ENCODE measurements around the gene RUNX3.
A peak's percentile ranks its signal among the peaks of the same experiment; 100 is the strongest.
"Not testable (repeated sequence)": the region's sequence is repeated elsewhere in the genome, so short reads cannot be mapped to it uniquely, and the experiment has no call there.

Gene RUNX3

GRCh38 chr1:24914226-24915069 lies 15.6 kb downstream of the RUNX3 start:
- DNase-seq (ENCODE audit: low read depth in 1 of 2, low spot score in 1 of 2): no peak

- DNase-seq (ENCODE audit: low read depth in 1 of 2, low spot score in 1 of 2): no peak
Observed at GRCh38 chr1:24913616-24914225, 16.4 kb downstream of the RUNX3 start.

- DNase-seq (ENCODE audit: low read depth in 1 of 2, low spot score in 1 of 2): no peak
Observed at GRCh38 chr1:24913274-24913604, 16.8 kb downstream of the RUNX3 start.

- DNase-seq (ENCODE audit: low read depth in 1 of 2, low spot score in 1 of 2): no peak
Observed at GRCh38 chr1:24912376-24913273, 17.5 kb downstream of the RUNX3 start.

GRCh38 chr1:24911651-24912155 lies 18.4 kb downstream of the RUNX3 start:
- DNase-seq (ENCODE audit: low read depth in 1 of 2, low spot score in 1 of 2): no peak

GRCh38 chr1:24910751-24911650 lies 19.1 kb downstream of the RUNX3 start:
- DNase-seq (ENCODE audit: low read depth in 1 of 2, low spot score in 1 of 2): peak; percentile 26 to 55

GRCh38 chr1:24910210-24910609 lies 19.9 kb downstream of the RUNX3 start:
- no peak for DNase-seq (ENCODE audit: low read depth in 1 of 2, low spot score in 1 of 2)

- DNase-seq (ENCODE audit: low read depth in 1 of 2, low spot score in 1 of 2): no peak
Observed at GRCh38 chr1:24909388-24909898, 20.6 kb downstream of the RUNX3 start.

- no peak for DNase-seq (ENCODE audit: low read depth in 1 of 2, low spot score in 1 of 2)
Observed at GRCh38 chr1:24908591-24909259, 21.4 kb downstream of the RUNX3 start.

- not testable (repeated sequence) for DNase-seq (ENCODE audit: low read depth in 1 of 2, low spot score in 1 of 2)
Observed at GRCh38 chr1:24907587-24908294, 22.3 kb downstream of the RUNX3 start.

- DNase-seq (ENCODE audit: low read depth in 1 of 2, low spot score in 1 of 2): no peak
Observed at GRCh38 chr1:24906760-24907490, 23.2 kb downstream of the RUNX3 start.

GRCh38 chr1:24905979-24906720 lies 23.9 kb downstream of the RUNX3 start:
- DNase-seq (ENCODE audit: low read depth in 1 of 2, low spot score in 1 of 2): no peak

- no peak for DNase-seq (ENCODE audit: low read depth in 1 of 2, low spot score in 1 of 2)
Observed at GRCh38 chr1:24905355-24905978, 24.6 kb downstream of the RUNX3 start.

GRCh38 chr1:24904731-24905354 lies 25.2 kb downstream of the RUNX3 start:
- no peak for DNase-seq (ENCODE audit: low read depth in 1 of 2, low spot score in 1 of 2)

GRCh38 chr1:24903955-24904730 lies 25.9 kb downstream of the RUNX3 start:
- no peak for DNase-seq (ENCODE audit: low read depth in 1 of 2, low spot score in 1 of 2)

- DNase-seq (ENCODE audit: low read depth in 1 of 2, low spot score in 1 of 2): no peak
Observed at GRCh38 chr1:24903560-24903954, 26.5 kb downstream of the RUNX3 start.
